Pancreas (tissue), 10 donors: ENCODE data around the gene TOB2. TPM values are rescaled to one million over a fixed set of nuclear protein-coding genes. Genes with fewer than 3 reads are reported as not detected.

Experiments used
- ATAC-seq, 4 donors: fragments of 200-7000 bp; cut with Tn5 transposase; one replicate each; pipeline versions ENCODE4 v1.8.0 to v1.9.1; 2020; ENCODE audit warnings: mild to moderate bottlenecking in 4 of 4, moderate library complexity in 4 of 4
- DNase-seq, 6 donors: peaks; one replicate each; pipeline ENCODE4 v3.0.0-alpha.2; 2020
- FAIRE-seq: peaks from 2 replicates; lab custom pipeline; 2012; peaks lifted over from hg19 to GRCh38; lab: Jason Lieb, UNC
- H3K27ac ChIP-seq, 4 donors: fragments of 200-600 bp; sonication (generic); 1 replicate in 3 of 4; 2 replicates in 1 of 4; pipeline versions ENCODE4 v1.5.0 to v1.8.0; 2020
- H3K27me3 ChIP-seq, 4 donors: fragments of 200-600 bp; one replicate each; pipeline ENCODE4 v1.8.0; 2021
- H3K36me3 ChIP-seq, 3 donors: fragments of 200-600 bp; sonication (generic) in 1 of 3; one replicate each; pipeline versions ENCODE4 v1.5.0 to v1.8.0; 2020 to 2021
- H3K4me1 ChIP-seq, 3 donors: fragments of 200-600 bp; one replicate each; pipeline ENCODE4 v1.8.0; 2021
- H3K4me3 ChIP-seq, 4 donors: fragments of 200-600 bp; sonication (generic) in 2 of 4; one replicate each; pipeline versions ENCODE4 v1.5.0 to v1.8.0; 2020 to 2021
- H3K9me3 ChIP-seq, 4 donors: fragments of 200-600 bp; one replicate each; pipeline ENCODE4 v1.8.0; 2021
- CTCF ChIP-seq, 4 donors: fragments of 200-600 bp; sonication (generic) in 3 of 4; IDR thresholded peaks; one replicate each; pipeline versions ENCODE4 v1.5.0 to v1.8.0; 2021; ENCODE audit warnings: antibody characterized with exemption in 4 of 4
- WGBS, 2 donors: extraction: QIAGEN DNeasy Blood & Tissue Kit; methylation state at CpG; one replicate each; pipeline ENCODE4 v1.1.7; 2013; 5-methylcytosine and 5-hydroxymethylcytosine counted together
- intact Hi-C, 3 donors: fragments of 100-400 bp; cut with DNase I; formaldehyde crosslinking; loops; one replicate each; pipeline versions ENCODE4 v1.11.1 to v1.14.2; 2022
- polyA plus RNA-seq, 2 donors: library from polyadenylated mRNA; stranded (reverse); fragments of 200-250 nt; gene quantifications; one replicate each; pipeline ENCODE4 v1.2.3, GENCODE V29; 2013
- total RNA-seq, 6 donors: library from RNA; stranded (reverse); fragmentation: NEBNext Ultra II Directional in 4 of 6; extraction: Animal tissue kit (Norgen Biotek cat#: 25700) in 4 of 6; gene quantifications; one replicate each; pipeline versions ENCODE4 v1.2.1 to v1.2.4, GENCODE V29; 2021 to 2023
- donor health status: healthy with polysubstance abuse.
- donor health status: DM: no; HTN: no; CAD: no; lungs with moderate emphysema.
- donor health status: DM: no; HTN: no; CAD: no.
- donor health status: control.
- donor health status: control.
- donor health status: Bipolar disorder and iron deficiency.
- donor health status: DM: yes; HTN: yes; CAD: no.
- donor health status: DM: no; HTN: no; CAD: no.
- donor health status: DM: no; HTN: no; CAD: no.
- donor health status: DM: yes; HTN: yes; CAD: no.

Gene TOB2
- total and polyA plus RNA-seq, 8 donors = 11.0 to 30.5 (median 18.5) TPM

- no peak for TF ChIP-seq CTCF (IDR thresholded peaks at IDR 0.05)
- Histone ChIP-seq H3K4me1 (peaks cover 0 to 5% (median 0%) of the 10 kb centered on the region in 3 donors), H3K36me3 (no peaks in the 10 kb centered on the region), H3K9me3 (no peaks in the 10 kb centered on the region), H3K4me3 (no peak overlapping the region), H3K27ac (no peak overlapping the region), H3K27me3 (no peaks in the 10 kb centered on the region)
- WGBS, 2 donors = 75 to 76% methylated on average over 15 of the region's 15 CpGs
- FAIRE-seq = no peak
- DNase-seq = no peak
- intact Hi-C loops = no loop called here
- no peak for ATAC-seq
These were observed 34.7 kb upstream of the TOB2 start for GRCh38 chr22:41481131-41481830.

- Histone ChIP-seq H3K36me3 (no peaks in the 10 kb centered on the region), H3K4me1 (peaks cover 0 to 5% (median 0%) of the 10 kb centered on the region in 3 donors), H3K27ac (no peak overlapping the region), H3K4me3 (no peak overlapping the region), H3K27me3 (no peaks in the 10 kb centered on the region), H3K9me3 (no peaks in the 10 kb centered on the region)
- 63 to 68% methylated on average over 7 of the region's 7 CpGs for WGBS, 2 donors
- ATAC-seq (no peak), DNase-seq (no peak), FAIRE-seq (no peak)
- TF ChIP-seq CTCF (IDR thresholded peaks at IDR 0.05) = no peak
- intact Hi-C loops = no loop called here
These were observed 33.8 kb upstream of the TOB2 start for GRCh38 chr22:41480397-41480735.

GRCh38 chr22:41479671-41480396 lies 33.2 kb upstream of the TOB2 start:
- peak in 2 of 4 donors; percentile 26 to 41 for ATAC-seq

GRCh38 chr22:41478891-41479521 lies 32.4 kb upstream of the TOB2 start:
- Histone ChIP-seq H3K4me1 (peaks cover 0 to 5% (median 0%) of the 10 kb centered on the region in 3 donors), H3K27me3 (no peaks in the 10 kb centered on the region), H3K9me3 (no peaks in the 10 kb centered on the region), H3K36me3 (no peaks in the 10 kb centered on the region), H3K27ac (no peak overlapping the region), H3K4me3 (no peak overlapping the region)
- ATAC-seq (peak in 2 of 4 donors; percentile 33 to 43), DNase-seq (no peak), FAIRE-seq (no peak)
- intact Hi-C loops = no loop called here
- no peak for TF ChIP-seq CTCF (IDR thresholded peaks at IDR 0.05)
- WGBS, 2 donors = 75 to 82% methylated on average over 7 of the region's 7 CpGs

More at GRCh38 chr22:41479671-41480396, 33.2 kb upstream of the TOB2 start:
- Histone ChIP-seq H3K9me3 (no peaks in the 10 kb centered on the region), H3K27me3 (no peaks in the 10 kb centered on the region), H3K27ac (no peak overlapping the region), H3K4me1 (peaks cover 0 to 5% (median 0%) of the 10 kb centered on the region in 3 donors), H3K36me3 (no peaks in the 10 kb centered on the region), H3K4me3 (no peak overlapping the region)
- intact Hi-C loops = no loop called here
- no peak for TF ChIP-seq CTCF (IDR thresholded peaks at IDR 0.05)
- DNase-seq (no peak), FAIRE-seq (no peak)
- 77 to 78% methylated on average over 6 of the region's 6 CpGs for WGBS, 2 donors
